ENCODE data around the gene FKBP4.

Gene FKBP4

GRCh38 chr12:2752676-2753371 lies 41.9 kb upstream of the FKBP4 start:
- H3K9me3 ChIP-seq (ENCODE audit: insufficient read depth, low read length, severe bottlenecking): no peaks in the 10 kb centered on the region
- H2AFZ ChIP-seq (ENCODE audit: low read depth, low read length): no peak overlapping the region
- peak; percentile 81 for DNase-seq
- no peaks in the 10 kb centered on the region for H3K27me3 ChIP-seq (ENCODE audit: insufficient read depth, low read length, poor library complexity)
- TF ChIP-seq CTCF (IDR thresholded peaks at IDR 0.05; ENCODE audit: borderline replicate concordance, extremely low read depth, low read length, poor library complexity, severe bottlenecking) (peak; percentile 32), EZH2 (IDR thresholded peaks at IDR 0.05; ENCODE audit: borderline replicate concordance, low read depth, low read length, severe bottlenecking) (no peak)
- H3K4me2 ChIP-seq (ENCODE audit: insufficient read depth, low read length): no peak overlapping the region
- H3K27ac ChIP-seq (ENCODE audit: low read length): no peak overlapping the region
- H3K4me3 ChIP-seq (ENCODE audit: low read depth in 1 of 2, low read length in 2 of 2): no peak overlapping the region
- peaks cover 11% of the 10 kb centered on the region for H4K20me1 ChIP-seq (ENCODE audit: insufficient read depth, low read length)
- no peak overlapping the region for H3K9ac ChIP-seq (ENCODE audit: low read depth, low read length)
- peak; percentile 100 for ATAC-seq (ENCODE audit: insufficient read depth, low read depth)
- no peaks in the 10 kb centered on the region for H3K36me3 ChIP-seq (ENCODE audit: insufficient read depth, low read length)
- H3K4me1 ChIP-seq (ENCODE audit: insufficient read depth, low read length): no peaks in the 10 kb centered on the region
- H3K79me2 ChIP-seq (ENCODE audit: insufficient read depth, low read length): no peaks in the 10 kb centered on the region

- H3K36me3 ChIP-seq (ENCODE audit: insufficient read depth, low read length): no peaks in the 10 kb centered on the region
- H3K27ac ChIP-seq (ENCODE audit: low read length): no peak overlapping the region
- no peaks in the 10 kb centered on the region for H3K4me1 ChIP-seq (ENCODE audit: insufficient read depth, low read length)
- peaks cover 11% of the 10 kb centered on the region for H4K20me1 ChIP-seq (ENCODE audit: insufficient read depth, low read length)
- no peak overlapping the region for H3K9ac ChIP-seq (ENCODE audit: low read depth, low read length)
- no peak overlapping the region for H3K4me3 ChIP-seq (ENCODE audit: low read depth in 1 of 2, low read length in 2 of 2)
- DNase-seq (no peak), ATAC-seq (ENCODE audit: insufficient read depth, low read depth) (no peak)
- H3K4me2 ChIP-seq (ENCODE audit: insufficient read depth, low read length): no peak overlapping the region
- H2AFZ ChIP-seq (ENCODE audit: low read depth, low read length): no peak overlapping the region
- H3K27me3 ChIP-seq (ENCODE audit: insufficient read depth, low read length, poor library complexity): no peaks in the 10 kb centered on the region
- H3K79me2 ChIP-seq (ENCODE audit: insufficient read depth, low read length): no peaks in the 10 kb centered on the region
- TF ChIP-seq CTCF (IDR thresholded peaks at IDR 0.05; ENCODE audit: borderline replicate concordance, extremely low read depth, low read length, poor library complexity, severe bottlenecking): no peak
- no peak for TF ChIP-seq EZH2 (IDR thresholded peaks at IDR 0.05; ENCODE audit: borderline replicate concordance, low read depth, low read length, severe bottlenecking)
- no peaks in the 10 kb centered on the region for H3K9me3 ChIP-seq (ENCODE audit: insufficient read depth, low read length, severe bottlenecking)
Measured at GRCh38 chr12:2753536-2753935, 41.2 kb upstream of the FKBP4 start.

- Histone ChIP-seq H3K36me3 (ENCODE audit: insufficient read depth, low read length) (no peaks in the 10 kb centered on the region), H3K4me3 (ENCODE audit: low read depth in 1 of 2, low read length in 2 of 2) (no peak overlapping the region), H3K4me2 (ENCODE audit: insufficient read depth, low read length) (no peak overlapping the region), H4K20me1 (ENCODE audit: insufficient read depth, low read length) (peaks cover 11% of the 10 kb centered on the region), H2AFZ (ENCODE audit: low read depth, low read length) (no peak overlapping the region), H3K27ac (ENCODE audit: low read length) (no peak overlapping the region), H3K4me1 (ENCODE audit: insufficient read depth, low read length) (no peaks in the 10 kb centered on the region), H3K27me3 (ENCODE audit: insufficient read depth, low read length, poor library complexity) (no peaks in the 10 kb centered on the region), H3K9ac (ENCODE audit: low read depth, low read length) (no peak overlapping the region), H3K9me3 (ENCODE audit: insufficient read depth, low read length, severe bottlenecking) (no peaks in the 10 kb centered on the region), H3K79me2 (ENCODE audit: insufficient read depth, low read length) (no peaks in the 10 kb centered on the region)
- TF ChIP-seq CTCF (IDR thresholded peaks at IDR 0.05; ENCODE audit: borderline replicate concordance, extremely low read depth, low read length, poor library complexity, severe bottlenecking): no peak
- TF ChIP-seq EZH2 (IDR thresholded peaks at IDR 0.05; ENCODE audit: borderline replicate concordance, low read depth, low read length, severe bottlenecking): no peak
- DNase-seq: no peak
- ATAC-seq (ENCODE audit: insufficient read depth, low read depth): no peak
Measured at GRCh38 chr12:2754208-2754607, 40.6 kb upstream of the FKBP4 start.
